NT2/D1 (cell line): Measurements from ENCODE around the gene PBX1.

Experiments used
- SUZ12 ChIP-seq: IDR thresholded peaks from 2 replicates; pipeline ENCODE4 v1.6.1; 2011; ENCODE audit not compliant: insufficient read length, insufficient read depth; ENCODE audit errors: extremely low read depth
- YY1 ChIP-seq: IDR thresholded peaks from 2 replicates; pipeline ENCODE4 v1.6.1; 2011; ENCODE audit not compliant: insufficient read length, insufficient read depth
- ZNF274 ChIP-seq: IDR thresholded peaks from 2 replicates; pipeline ENCODE4 v1.6.1; 2011; ENCODE audit warnings: mild to moderate bottlenecking, low read depth, low read length

DNA sequence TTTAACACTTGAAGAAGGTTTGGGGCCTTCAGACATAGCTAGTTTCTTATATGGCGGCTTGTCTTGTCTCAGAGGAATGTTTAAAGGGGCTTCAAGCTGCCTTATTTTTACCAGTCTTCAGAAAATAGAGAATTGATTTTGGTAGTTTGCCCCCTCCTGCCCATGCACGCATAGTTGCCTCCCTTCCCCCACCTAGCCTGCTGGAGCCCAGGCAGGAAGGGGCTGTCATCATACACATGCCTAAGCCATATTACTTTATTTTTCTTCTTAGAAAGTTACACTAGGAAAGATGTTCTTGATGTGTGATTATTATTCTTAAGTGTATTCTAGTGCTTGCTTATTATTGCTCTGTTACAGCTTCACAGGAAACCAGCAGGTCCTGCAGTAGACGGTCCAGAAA, 18.3 kb downstream of the PBX1 start:
- no peak for TF ChIP-seq ZNF274
- no peak for TF ChIP-seq SUZ12
- no peak for TF ChIP-seq YY1
